Transverse colon (tissue), 3 donors: ENCODE data around the gene PLXNC1.

Source experiments
- POLR2A ChIP-seq: fragments of 450-650 bp; IDR thresholded peaks from one replicate; pipeline ENCODE4 v1.6.1; 2016; ENCODE audit warnings: antibody characterized with exemption, mild to moderate bottlenecking, moderate library complexity
- TF ChIP-seq, protein P1 (sequence below), 5 experiments: fragments of 200-600 bp in 3 of 5; fragments of 450-650 bp in 2 of 5; sonication (generic) in 3 of 5; IDR thresholded peaks; 1 replicate in 2 of 5; 2 replicates in 3 of 5; pipeline ENCODE4 v1.5.1; 2016 to 2017; ENCODE audit warnings: antibody characterized with exemption in 5 of 5, inconsistent platforms in 3 of 5, mild to moderate bottlenecking in 2 of 5, moderate library complexity in 1 of 5

DNA sequence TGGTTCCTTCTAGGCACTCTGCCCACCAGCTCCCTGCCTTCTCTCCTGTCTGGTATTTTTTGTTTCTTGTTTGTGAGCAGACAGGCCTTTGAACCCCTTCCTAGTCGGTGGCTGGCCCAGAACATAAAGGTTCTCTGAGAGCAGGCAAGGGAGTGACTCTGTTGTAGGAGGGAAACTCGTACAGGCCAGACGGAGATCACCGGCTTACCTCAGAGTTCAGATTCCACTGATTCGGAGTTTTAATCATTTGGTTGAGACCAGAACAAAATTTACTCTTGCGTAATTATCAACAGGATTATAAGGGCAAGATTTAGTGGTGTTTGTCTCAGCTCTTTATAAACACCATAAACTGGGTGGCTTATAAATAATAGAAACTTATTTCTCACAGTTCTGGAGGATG is 128.3 kb downstream of the PLXNC1 start:
- TF ChIP-seq, protein P1, sequence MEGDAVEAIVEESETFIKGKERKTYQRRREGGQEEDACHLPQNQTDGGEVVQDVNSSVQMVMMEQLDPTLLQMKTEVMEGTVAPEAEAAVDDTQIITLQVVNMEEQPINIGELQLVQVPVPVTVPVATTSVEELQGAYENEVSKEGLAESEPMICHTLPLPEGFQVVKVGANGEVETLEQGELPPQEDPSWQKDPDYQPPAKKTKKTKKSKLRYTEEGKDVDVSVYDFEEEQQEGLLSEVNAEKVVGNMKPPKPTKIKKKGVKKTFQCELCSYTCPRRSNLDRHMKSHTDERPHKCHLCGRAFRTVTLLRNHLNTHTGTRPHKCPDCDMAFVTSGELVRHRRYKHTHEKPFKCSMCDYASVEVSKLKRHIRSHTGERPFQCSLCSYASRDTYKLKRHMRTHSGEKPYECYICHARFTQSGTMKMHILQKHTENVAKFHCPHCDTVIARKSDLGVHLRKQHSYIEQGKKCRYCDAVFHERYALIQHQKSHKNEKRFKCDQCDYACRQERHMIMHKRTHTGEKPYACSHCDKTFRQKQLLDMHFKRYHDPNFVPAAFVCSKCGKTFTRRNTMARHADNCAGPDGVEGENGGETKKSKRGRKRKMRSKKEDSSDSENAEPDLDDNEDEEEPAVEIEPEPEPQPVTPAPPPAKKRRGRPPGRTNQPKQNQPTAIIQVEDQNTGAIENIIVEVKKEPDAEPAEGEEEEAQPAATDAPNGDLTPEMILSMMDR (IDR thresholded peaks at IDR 0.05) = no peak
- TF ChIP-seq POLR2A = no peak
